GM19351 (cell line): ENCODE data around the gene ATOH8.
A peak's percentile ranks its signal among the peaks of the same experiment; 100 is the strongest.
"Not testable (repeated sequence)": the region's sequence is repeated elsewhere in the genome, so short reads cannot be mapped to it uniquely, and the experiment has no call there.

Experiments
- ATAC-seq: cut with Tn5 transposase; IDR thresholded peaks from one replicate; pipeline ENCODE4 v1.9.1; 2021; ENCODE audit warnings: mild to moderate bottlenecking, moderate library complexity; ENCODE audit not compliant: unreplicated experiment

The ATOH8 gene

GRCh38 chr2:85753525-85754312 is at the start of gene ATOH8:
Gene ATOH8, plus strand, starts transcription at chr2:85753991. Its CDS starts 199 bp downstream, at chr2:85754190.
- no peak for ATAC-seq

DNA sequence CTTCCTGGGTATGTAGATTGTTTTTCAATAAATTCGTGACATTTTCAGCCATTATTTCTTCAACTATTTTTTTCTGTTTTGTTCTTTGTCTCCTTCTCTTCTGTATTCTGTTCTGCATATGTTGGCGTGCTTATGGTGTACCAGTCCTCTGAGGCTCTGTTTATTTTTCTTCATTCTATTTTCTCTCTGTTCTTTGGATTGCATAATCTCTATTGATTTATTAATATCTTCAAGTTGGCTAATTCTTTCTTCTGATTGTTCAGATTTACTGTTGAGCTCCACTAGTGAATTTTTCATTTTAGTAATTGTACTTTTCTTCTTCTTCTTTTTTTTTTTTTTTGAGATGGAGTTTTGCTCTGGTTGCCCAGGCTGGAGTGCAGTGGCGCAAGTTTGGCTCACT is 49.8 kb upstream of the ATOH8 start:
- no peak for ATAC-seq

GRCh38 chr2:85704800-85705679 is 48.8 kb upstream of the ATOH8 start:
- ATAC-seq: peak; percentile 68

DNA sequence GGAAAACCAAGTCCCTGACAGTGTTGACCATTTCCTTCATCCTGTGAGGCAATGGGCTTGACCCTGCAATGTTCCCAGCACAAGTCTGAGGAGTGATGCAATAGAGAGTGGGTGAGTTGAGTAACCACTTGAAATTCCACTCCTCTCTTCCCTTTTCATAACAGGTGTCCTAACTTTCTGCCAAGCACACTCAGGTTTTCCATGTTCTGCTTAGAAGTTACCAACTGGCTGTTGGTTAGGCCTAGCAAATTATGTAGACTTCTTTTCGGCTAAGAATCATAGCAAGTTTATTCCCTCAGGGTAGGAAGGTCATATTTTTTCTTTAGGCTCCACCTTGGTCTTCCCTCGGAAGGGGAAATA is 48.1 kb upstream of the ATOH8 start:
- no peak for ATAC-seq

GRCh38 chr2:85706063-85706462 is 47.7 kb upstream of the ATOH8 start:
- ATAC-seq: no peak

GRCh38 chr2:85706599-85707296 is 47.0 kb upstream of the ATOH8 start:
- no peak for ATAC-seq

- ATAC-seq: peak; percentile 70
These were observed 46.5 kb upstream of the ATOH8 start for GRCh38 chr2:85707304-85707703.

GRCh38 chr2:85708641-85709040 is 45.1 kb upstream of the ATOH8 start:
- ATAC-seq: no peak

GRCh38 chr2:85709401-85709811 is 44.4 kb upstream of the ATOH8 start:
- ATAC-seq: no peak

- ATAC-seq: no peak
These were observed 42.9 kb upstream of the ATOH8 start for GRCh38 chr2:85710687-85711577.

GRCh38 chr2:85711578-85712060 is 42.2 kb upstream of the ATOH8 start:
- no peak for ATAC-seq

DNA sequence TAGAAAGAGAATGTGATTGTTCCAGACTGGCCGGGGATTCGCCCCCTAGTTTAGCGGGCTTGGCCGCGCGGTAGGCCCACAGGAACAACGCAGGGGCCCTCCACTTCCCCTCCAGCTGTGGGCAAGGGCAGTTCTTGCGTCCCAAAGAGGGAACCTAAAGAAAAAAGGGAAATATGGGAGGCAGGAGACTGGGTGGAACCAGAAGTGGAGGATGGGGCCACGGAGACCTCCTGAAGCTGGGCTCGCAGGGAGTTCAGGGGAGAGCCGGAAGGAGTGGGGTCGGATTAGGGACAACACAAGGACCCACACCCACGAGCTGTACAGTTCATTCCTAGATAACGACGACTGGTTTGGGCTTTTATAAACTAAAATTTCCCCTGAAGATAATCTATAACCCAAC is 41.5 kb upstream of the ATOH8 start:
- no peak for ATAC-seq

DNA sequence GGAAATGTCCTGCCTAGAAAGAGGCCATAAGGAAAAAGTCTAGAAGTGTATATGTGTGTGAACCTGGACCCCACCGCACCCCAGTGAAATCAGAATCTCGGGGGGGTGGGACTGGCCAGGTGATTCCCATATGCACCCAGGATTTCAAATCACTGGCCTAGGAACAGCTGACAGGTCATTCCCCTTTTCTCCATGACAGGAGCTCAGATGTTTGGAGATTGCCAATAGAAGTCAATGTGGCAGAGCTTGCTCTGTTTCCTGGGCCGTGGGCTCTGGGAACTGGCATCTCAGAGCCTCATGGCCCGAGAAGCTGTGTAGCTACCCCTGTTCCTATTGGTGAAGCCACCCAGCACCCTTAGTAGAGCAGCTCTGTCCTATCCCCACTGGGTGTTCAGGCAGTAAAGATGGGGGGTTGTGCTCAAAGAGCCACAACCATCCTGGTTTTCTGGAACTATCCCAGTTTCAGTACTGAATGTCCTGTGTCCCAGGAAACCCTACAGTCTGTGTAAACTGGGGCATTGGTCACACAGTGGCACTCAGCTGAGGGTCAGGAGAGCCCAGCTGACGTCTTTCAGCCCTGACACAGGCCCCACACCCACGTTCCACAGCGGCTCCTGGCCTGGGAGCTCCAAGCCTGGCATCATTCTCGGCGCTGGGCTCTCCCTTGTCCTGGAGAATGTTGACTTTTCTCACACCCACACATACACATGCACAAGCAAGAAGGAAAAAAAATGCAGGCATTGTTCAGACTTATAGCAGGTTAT is 40.8 kb upstream of the ATOH8 start:
- no peak for ATAC-seq

- ATAC-seq: no peak
These were observed 40.0 kb upstream of the ATOH8 start for GRCh38 chr2:85713836-85714235.

DNA sequence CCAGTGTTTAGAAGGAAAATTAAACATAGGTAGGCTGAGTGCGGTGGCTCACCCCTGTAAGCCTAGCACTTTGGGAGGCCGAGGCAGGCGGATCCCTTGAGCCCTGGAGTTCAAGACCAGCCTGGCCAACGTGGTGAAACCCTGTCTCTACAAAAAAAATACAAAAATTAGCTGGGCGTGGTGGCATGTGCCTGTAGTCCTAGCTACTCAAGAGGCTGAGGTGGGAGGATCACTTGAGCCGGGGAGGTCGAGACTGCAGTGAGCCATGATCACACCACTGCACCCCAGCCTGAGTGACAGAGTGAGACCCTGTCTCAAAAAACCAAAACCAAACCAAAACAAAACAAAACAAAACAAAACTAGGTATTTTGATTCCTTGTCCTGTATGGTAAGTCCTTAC is 39.4 kb upstream of the ATOH8 start:
- ATAC-seq: not testable (repeated sequence)

- no peak for ATAC-seq
These were observed 39.0 kb upstream of the ATOH8 start for GRCh38 chr2:85714841-85715240.

DNA sequence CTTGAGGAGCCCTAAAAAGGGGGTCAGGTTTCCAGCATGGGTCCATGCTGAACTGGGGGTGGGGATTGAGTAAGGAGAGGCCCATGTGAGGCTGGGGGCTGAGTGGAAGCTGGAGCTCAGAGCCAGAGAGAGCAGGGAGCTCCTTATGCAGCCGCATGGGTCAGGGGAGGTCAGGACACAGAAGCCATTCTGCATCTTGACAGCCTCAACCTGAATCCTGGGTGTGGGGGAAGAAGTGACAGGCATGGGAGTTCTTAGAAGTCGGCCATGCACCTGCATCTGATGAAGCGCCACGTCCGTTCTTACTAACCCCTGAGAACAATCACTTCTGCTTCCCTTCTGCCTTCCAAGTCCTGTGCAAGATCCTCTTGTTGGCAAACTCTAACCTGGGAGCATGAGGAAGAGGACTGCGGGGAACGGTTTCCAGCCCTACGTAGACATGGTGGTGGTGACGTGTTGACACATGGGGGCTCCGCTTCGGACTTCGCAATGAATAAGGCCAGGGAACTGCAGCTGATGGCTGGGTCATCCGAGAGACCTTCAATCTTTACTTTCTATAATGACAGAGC is 37.4 kb upstream of the ATOH8 start:
- no peak for ATAC-seq

DNA sequence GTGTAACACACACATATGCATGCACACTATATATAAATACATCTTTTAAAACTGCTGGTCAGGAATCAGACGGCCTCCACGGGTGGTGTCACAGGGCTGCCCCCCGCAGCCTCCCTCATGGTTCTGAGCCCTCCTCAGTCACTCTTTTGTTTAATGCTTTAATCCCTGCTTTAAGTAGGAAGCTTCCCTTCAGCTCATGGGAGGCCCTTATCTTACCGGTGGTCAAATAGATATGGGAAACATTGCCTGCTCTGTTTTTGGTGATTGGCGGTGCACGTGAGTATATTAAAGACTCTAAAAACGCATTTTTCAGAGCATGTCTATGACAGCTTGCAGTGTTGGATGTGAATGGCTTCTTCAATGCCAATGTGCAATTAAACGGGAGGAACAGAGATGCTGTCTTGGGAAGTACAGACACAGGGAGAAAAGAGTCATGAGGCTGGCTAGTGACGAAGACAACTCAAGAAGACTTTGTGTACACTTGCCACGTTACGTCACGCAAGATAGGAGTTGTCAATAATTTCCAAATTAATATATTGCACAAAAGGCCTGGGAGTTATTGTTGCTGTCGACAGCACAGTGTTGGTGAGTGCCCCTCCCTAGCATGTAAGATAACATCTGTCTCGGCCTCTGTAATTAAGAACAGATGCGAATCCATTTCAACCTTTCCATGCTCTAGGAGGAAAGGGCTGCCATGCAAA is 36.3 kb upstream of the ATOH8 start:
- no peak for ATAC-seq

DNA sequence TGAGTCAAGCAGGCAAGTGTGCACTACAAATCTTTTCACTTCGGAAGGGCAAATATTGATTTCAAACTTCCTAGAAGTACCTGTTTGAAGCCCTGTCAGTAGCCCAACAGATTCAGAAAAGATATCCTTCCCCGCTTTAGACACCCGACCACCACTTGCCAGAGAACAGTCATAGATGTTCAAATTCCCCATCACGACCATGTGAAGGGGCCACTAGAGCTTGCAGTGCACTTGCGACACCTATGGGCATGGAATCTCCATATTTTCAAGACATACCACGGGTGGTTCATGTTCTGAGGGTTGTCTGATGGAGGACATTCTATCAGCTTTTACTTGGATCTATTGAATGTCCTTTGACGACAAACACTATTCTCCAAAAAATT is 35.8 kb upstream of the ATOH8 start:
- no peak for ATAC-seq
